CD4-positive, alpha-beta T cell treated with Interleukin-10 for 1 hour (primary cell): ENCODE data around the gene SIKE1.
"Not testable (repeated sequence)": the region's sequence is repeated elsewhere in the genome, so short reads cannot be mapped to it uniquely, and the experiment has no call there.

Experiments
- DNase-seq: peaks from one replicate; pipeline ENCODE4 v3.0.0-alpha.2; 2020

Gene SIKE1

GRCh38 chr1:114780344-114781226 lies at the start of gene SIKE1:
Gene SIKE1, minus strand, starts transcription at chr1:114780685. Its CDS starts 78 bp downstream, at chr1:114780607.
- DNase-seq = peak; percentile 95

DNA sequence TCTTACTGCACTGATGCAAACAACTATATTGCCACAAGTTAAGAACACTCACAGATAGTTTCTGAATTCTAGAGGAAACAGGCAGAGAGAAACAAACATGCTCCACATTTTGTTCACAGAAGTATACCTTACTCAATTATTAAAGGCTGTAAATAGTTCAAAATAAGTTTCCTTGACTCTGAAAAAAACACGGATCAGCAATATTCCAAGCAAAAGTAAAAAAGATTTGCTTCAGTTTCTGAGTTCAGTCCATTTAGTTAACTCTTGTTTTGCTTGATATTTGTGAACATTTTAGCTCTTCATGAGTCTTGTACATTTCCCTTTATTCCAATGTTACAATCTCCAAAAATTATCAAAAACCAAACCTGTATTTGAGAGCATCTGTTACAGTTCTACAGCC lies 49.6 kb upstream of the SIKE1 start:
- not testable (repeated sequence) for DNase-seq

GRCh38 chr1:114828251-114828650 lies 47.8 kb upstream of the SIKE1 start:
- no peak for DNase-seq

DNA sequence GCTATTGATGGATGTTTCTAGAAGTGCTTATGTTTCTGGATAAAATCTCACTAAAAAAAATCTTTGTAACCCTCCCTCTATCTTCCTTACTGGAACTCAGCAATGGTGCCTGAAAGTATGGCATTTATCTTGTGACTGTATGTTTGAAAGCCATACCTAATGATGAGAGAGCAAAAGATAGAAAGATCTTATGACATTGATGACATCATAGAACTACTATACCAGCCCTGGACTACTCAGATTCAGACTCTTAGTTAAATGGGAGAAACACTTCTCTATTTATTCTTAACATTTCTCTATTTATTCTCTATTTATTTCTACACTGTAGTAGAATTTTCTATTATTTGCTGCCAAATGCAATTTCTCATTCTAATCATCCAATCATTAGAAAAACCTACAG lies 41.5 kb upstream of the SIKE1 start:
- no peak for DNase-seq

DNA sequence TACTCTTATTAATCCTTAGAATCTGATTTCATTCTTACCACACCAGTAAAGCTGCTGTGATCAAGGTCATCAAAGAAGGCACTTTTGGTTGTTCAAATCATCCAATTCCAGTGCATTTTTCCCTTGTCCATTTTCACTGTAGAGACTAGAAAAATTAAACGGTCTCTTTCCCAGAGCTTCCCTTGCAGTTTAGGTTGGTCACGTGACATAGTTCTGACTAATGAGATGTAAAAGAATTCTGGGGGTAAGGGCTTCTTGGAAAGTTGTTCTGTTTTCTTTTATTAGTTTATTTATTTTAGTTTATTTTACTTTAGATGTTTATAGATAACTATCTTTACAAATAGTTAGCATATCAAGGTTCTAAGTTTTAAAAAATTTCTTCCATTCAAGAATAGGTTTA lies 39.9 kb upstream of the SIKE1 start:
- DNase-seq = no peak

DNA sequence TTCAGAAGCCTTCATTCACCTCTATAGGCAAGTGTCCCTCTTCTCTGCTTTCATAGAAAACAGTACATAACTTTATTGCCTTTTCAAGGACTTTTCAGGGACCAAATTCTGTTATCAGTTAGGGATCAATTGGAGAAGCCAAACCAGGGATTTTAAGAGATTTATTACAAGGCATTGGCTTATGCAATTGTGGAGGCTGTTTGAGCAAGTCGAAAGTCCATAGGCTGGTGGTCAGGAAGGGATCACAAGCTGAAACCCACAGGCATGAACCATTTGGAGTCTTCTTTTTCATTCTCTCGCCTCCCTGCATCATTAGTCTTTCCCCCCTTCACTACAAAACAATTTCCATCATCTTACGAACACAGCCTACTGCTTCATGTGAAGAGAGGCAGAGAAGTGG lies 39.4 kb upstream of the SIKE1 start:
- DNase-seq = no peak

GRCh38 chr1:114804449-114804848 lies 24.0 kb upstream of the SIKE1 start:
- not testable (repeated sequence) for DNase-seq

GRCh38 chr1:114803001-114803400 lies 22.5 kb upstream of the SIKE1 start:
- DNase-seq = no peak

DNA sequence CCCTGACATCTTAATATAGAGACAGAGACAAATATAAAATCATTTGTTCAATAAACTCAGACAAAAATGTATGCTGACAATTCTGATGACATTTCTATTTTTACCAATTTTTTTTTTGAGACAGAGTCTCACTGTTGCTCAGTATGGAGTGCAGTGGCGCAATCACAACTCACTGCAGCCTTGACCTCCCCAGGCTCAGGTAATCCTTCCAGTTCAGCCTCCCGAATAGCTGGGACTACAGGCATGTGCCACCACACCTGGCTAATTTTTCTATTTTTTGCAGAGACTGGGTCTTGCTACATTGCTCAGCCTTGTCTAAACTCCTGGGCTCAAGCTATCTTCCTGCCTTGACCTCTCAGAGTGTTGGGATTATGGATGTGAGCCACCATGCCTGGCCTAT lies 13.6 kb upstream of the SIKE1 start:
- no peak for DNase-seq

DNA sequence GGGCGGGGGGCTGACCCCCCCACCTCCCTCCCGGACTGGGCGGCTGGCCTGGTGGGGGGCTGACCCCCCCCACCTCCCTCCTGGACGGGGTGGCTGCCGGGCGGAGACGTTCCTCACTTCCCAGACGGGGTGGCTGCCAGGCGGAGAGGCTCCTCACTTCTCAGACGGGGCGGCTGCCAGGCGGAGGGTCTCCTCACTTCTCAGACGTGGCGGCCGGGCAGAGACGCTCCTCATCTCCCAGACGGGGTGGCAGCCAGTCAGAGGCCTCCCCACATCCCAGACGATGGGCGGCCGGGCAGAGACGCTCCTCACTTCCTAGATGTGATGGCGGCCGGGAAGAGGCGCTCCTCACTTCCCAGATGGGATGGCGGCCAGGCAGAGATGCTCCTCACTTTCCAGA lies 10.1 kb upstream of the SIKE1 start:
- not testable (repeated sequence) for DNase-seq

DNA sequence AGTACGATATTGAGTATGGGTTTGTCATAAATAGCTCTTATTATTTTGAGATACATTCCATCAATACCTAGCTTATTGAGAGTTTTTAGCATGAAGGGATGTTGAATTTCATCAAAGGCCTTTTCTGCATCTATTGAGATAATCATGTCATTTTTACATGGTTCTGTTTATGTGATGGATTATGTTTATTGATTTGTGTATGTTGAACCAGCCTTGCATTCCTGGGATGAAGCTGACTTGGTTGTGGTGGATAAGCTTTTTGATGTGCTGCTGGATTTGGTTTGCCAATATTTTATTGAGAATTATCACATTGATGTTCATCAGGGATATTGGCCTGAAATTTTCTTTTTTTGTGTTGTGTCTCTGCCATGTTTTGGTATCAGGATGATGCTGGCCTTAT lies 6.0 kb upstream of the SIKE1 start:
- not testable (repeated sequence) for DNase-seq

GRCh38 chr1:114782476-114782875 lies 2.0 kb upstream of the SIKE1 start:
- DNase-seq = no peak

DNA sequence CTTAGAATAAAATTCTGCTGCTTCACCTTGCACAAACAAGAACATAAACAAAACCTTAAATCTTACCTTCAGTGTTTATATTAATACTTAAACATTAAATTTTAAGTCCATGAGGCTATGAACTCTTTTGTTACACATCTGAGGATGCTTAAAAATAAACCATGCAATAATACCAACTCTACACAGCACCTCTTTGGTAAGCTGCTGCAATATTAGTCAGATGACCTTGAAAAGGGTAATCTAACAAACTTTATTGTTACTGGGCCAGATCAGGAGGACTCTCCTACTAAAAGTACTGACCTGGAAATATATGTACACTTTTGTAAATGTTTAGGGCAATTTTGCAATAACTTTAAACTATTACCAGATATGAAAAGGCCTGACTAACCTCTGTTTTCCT lies 763 bp downstream of the SIKE1 start:
- no peak for DNase-seq

DNA sequence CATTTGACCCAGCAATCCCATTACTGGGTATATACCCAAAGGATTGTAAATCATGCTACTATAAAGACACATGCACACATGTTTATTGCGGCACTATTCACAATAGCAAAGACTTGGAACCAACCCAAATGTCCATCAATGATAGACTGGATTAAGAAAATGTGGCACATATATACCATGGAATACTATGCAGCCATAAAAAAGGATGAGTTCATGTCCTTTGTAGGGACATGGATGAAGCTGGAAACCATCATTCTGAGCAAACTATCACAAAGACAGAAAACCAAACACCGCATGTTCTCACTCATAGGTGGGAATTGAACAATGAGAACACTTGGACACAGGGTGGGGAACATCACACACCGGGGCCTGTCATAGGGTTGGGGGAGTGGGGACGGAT lies 3.8 kb downstream of the SIKE1 start:
- not testable (repeated sequence) for DNase-seq

GRCh38 chr1:114771992-114772391 lies 8.5 kb downstream of the SIKE1 start:
- DNase-seq = no peak

- DNase-seq = no peak
Measured at GRCh38 chr1:114770989-114771388, 9.5 kb downstream of the SIKE1 start.

GRCh38 chr1:114764689-114765088 lies 15.8 kb downstream of the SIKE1 start:
- no peak for DNase-seq

DNA sequence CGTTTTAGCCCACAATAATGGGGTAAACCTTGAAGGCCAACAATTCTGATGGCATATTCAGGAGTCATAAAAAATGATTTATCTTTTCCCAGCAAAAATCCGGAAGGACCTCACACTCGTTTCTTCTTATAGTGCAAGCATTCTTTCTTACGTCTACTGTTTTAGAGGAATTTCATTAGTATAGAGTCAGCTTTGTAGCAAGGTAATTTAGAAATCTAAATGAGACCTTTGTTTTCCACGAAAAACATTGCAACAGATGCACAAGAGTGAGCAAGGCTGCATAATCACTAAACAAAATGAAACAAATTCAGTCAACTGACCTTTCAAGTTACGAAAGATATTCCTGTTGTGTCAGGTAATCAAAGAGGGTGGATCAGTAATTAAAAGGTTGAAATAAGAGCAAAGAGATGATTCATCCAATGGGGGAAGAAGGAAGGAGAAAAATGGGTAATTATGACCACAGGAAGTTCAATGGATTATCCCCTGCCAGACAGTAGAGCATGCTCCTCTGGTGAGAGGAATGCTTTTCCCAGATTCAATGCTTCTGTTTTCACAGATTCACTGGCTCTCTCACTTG lies 22.1 kb downstream of the SIKE1 start:
- no peak for DNase-seq

- DNase-seq = peak; percentile 98
Measured at GRCh38 chr1:114757455-114758255, 22.8 kb downstream of the SIKE1 start, which contains the start of gene CSDE1. Gene CSDE1, minus strand, starts transcription at chr1:114757984. Its CDS starts 18,094 bp downstream, at chr1:114739890.

DNA sequence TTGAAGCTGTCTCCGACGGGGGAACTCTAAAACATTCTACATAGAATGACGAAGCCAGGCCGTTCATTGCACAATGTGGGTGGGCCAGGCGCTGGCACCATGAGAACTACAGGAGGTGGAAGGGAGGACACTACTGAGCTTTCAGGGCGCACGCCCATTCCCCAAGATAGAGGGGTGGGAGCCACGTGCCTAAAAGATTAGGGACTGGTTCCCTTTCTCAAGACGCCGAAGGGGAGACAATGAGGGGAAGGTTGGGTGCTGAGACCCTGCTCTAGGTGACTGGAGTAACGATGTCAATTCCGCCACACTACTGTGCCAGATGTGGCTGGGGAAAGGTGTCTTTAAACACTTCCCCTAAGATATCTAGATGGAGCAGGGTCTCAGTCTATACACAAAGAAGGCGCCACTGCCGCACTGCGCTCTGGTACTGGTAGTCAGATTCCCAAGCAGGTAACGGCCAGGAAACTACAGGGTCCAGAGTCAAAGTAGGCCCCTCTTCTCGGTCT lies 23.5 kb downstream of the SIKE1 start:
- DNase-seq = no peak

- DNase-seq = peak; percentile 42
Measured at GRCh38 chr1:114756009-114756892, 24.2 kb downstream of the SIKE1 start.
